Neural crest cell (in vitro differentiated cells): ENCODE data around the gene TGM3. TPM values are rescaled to one million over a fixed set of nuclear protein-coding genes. Genes with fewer than 3 reads are reported as not detected.
A peak's percentile ranks its signal among the peaks of the same experiment; 100 is the strongest.
"Not testable (repeated sequence)": the region's sequence is repeated elsewhere in the genome, so short reads cannot be mapped to it uniquely, and the experiment has no call there.

Source experiments
- DNase-seq: peaks from one replicate; pipeline ENCODE4 v3.0.0; 2021; ENCODE audit warnings: low read depth, mixed read lengths, low spot score
- H3K27ac Mint-ChIP-seq: one replicate; pipeline ENCODE4 v1.8.0; 2021; ENCODE audit warnings: mild to moderate bottlenecking, mixed read lengths; ENCODE audit not compliant: unreplicated experiment
- H3K27me3 Mint-ChIP-seq: 2 replicates; pipeline ENCODE4 v1.8.0; 2021; ENCODE audit warnings: low read depth, mild to moderate bottlenecking, mixed read lengths
- H3K36me3 Mint-ChIP-seq: 2 replicates; pipeline ENCODE4 v1.8.0; 2021; ENCODE audit warnings: low read depth, mild to moderate bottlenecking, mixed read lengths
- H3K4me1 Mint-ChIP-seq: 2 replicates; pipeline ENCODE4 v1.8.0; 2021; ENCODE audit warnings: mixed read lengths
- H3K4me3 Mint-ChIP-seq: one replicate; pipeline ENCODE4 v1.8.0; 2021; ENCODE audit warnings: mild to moderate bottlenecking, mixed read lengths
- H3K9me3 Mint-ChIP-seq: 2 replicates; pipeline ENCODE4 v1.8.0; 2021; ENCODE audit warnings: mixed read lengths
- total RNA-seq: library from RNA; stranded (reverse); gene quantifications from 2 replicates; pipeline ENCODE4 v1.2.1, GENCODE V29; 2021
- TF ChIP-seq, protein P1 (sequence below): fragments of 200-600 bp; sonication (generic); conservative IDR thresholded peaks from 2 replicates; pipeline ENCODE4 v1.5.0; 2021; ENCODE audit warnings: antibody characterized with exemption, mild to moderate bottlenecking

TGM3 gene
- total RNA-seq, 1 donor from 2014 or later, result 0.23 TPM

DNA sequence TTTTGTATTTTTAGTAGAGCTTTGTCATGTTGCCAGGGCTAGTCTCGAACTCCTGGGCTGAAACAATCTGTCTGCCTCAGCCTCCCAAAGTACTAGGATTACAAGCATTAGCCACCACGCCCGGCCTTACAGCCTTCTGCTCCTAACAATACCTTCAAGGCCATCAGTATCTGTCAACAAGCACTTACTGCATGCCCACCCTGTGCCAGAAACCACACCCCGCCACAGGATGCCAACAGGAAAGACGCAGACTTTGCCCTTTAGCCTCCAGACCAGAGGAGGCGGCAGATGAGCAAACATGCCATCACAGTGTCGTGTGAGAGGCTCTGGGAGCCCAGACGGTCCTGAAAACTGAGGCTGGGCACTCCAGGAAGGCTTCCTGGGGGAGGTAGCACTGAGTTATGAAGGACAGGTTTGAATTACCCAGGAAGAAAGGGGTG lies 34.7 kb upstream of the TGM3 start:
- H3K4me3 Mint-ChIP-seq, result no peak overlapping the region
- H3K9me3 Mint-ChIP-seq, result no peaks in the 10 kb centered on the region
- DNase-seq, result no peak
- H3K36me3 Mint-ChIP-seq, result no peaks in the 10 kb centered on the region
- H3K4me1 Mint-ChIP-seq, result peaks cover 17% of the 10 kb centered on the region
- TF ChIP-seq, protein P1, sequence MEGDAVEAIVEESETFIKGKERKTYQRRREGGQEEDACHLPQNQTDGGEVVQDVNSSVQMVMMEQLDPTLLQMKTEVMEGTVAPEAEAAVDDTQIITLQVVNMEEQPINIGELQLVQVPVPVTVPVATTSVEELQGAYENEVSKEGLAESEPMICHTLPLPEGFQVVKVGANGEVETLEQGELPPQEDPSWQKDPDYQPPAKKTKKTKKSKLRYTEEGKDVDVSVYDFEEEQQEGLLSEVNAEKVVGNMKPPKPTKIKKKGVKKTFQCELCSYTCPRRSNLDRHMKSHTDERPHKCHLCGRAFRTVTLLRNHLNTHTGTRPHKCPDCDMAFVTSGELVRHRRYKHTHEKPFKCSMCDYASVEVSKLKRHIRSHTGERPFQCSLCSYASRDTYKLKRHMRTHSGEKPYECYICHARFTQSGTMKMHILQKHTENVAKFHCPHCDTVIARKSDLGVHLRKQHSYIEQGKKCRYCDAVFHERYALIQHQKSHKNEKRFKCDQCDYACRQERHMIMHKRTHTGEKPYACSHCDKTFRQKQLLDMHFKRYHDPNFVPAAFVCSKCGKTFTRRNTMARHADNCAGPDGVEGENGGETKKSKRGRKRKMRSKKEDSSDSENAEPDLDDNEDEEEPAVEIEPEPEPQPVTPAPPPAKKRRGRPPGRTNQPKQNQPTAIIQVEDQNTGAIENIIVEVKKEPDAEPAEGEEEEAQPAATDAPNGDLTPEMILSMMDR, result no peak
- no peaks in the 10 kb centered on the region for H3K27me3 Mint-ChIP-seq
- H3K27ac Mint-ChIP-seq, result no peak overlapping the region

DNA sequence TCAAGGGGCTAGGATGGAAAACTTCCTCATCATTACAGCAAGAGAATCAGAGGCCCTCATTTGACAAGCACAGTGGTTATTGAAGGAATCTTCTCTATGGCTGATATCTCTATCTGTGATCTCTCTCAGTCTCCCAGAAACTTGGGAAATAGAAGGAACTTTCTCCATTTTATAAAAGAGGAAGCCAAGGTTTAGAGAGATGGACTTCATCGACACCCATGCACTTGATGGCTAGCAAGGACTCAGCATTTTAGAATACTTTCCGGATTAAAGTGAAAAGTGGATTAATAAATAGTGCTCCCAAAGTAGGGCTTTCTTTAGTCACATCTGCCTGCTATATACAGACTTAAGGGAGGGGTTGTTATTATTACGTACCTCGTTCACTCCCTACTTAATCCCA lies 34.2 kb upstream of the TGM3 start:
- Mint-ChIP-seq H3K36me3 (no peaks in the 10 kb centered on the region), H3K27ac (no peak overlapping the region), H3K9me3 (no peaks in the 10 kb centered on the region), H3K4me3 (no peak overlapping the region), H3K27me3 (no peaks in the 10 kb centered on the region), H3K4me1 (peaks cover 17% of the 10 kb centered on the region)
- no peak for DNase-seq
- TF ChIP-seq, protein P1, result no peak

DNA sequence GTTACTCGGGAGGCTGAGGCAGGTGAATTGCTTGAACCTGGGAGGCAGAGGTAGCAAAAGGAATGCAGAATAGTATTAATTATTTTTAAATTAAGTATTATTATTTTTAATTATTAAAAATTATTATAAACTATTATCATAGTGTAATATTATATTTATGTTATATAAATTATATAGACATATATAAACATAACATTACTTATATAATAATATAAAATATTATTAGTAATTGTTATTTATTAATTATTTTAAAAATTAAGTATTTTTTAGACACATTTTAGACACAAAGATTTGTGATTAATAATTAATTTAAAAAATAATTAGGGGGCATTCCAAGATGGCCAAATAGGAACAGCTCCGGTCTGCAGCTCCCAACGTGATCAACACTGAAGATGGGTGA lies 31.7 kb upstream of the TGM3 start:
- H3K27ac Mint-ChIP-seq, result no peak overlapping the region
- no peak for DNase-seq
- H3K36me3 Mint-ChIP-seq, result peaks cover 4% of the 10 kb centered on the region
- H3K9me3 Mint-ChIP-seq, result peaks cover 8% of the 10 kb centered on the region
- peaks cover 11% of the 10 kb centered on the region for H3K4me1 Mint-ChIP-seq
- TF ChIP-seq, protein P1, result no peak
- no peak overlapping the region for H3K4me3 Mint-ChIP-seq
- H3K27me3 Mint-ChIP-seq, result peaks cover 10% of the 10 kb centered on the region

DNA sequence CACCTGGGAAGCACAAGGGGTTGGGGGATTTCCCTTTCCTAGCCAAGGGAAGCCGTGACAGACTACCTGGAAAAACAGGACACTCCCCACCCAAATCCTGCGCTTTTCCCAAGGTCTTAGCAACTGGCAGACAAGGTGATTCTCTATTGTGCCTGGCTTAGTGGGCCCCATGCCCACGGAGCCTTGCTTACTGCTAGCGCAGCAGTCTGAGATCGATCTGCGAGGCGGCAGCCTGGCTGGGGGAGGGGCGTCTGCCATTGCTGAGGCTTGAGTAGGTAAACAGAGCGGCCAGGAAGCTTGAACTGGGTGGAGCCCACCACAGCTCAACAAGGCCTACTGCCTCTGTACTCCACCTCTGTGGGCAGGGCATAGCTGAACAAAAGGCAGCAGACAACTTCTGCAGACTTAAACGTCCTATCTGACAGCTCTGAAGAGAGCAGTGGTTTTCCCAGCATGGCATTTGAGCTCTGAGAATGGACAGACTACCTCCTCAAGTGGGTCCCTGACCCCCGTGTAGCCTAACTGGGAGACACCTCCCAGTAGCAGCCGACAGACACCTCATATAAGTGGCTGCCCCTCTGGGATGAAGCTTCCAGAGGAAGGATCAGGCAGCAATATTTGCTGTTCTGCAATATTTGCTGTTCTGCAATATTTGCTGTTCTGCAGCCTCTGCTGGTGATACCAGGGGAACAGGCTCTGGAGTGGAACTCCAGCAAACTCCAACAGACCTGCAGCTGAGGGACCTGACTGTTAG lies 31.0 kb upstream of the TGM3 start:
- H3K4me1 Mint-ChIP-seq, result peaks cover 11% of the 10 kb centered on the region
- H3K27me3 Mint-ChIP-seq, H3K9me3 Mint-ChIP-seq, H3K27ac Mint-ChIP-seq, H3K4me3 Mint-ChIP-seq, H3K36me3 Mint-ChIP-seq, DNase-seq: not testable (repeated sequence)

DNA sequence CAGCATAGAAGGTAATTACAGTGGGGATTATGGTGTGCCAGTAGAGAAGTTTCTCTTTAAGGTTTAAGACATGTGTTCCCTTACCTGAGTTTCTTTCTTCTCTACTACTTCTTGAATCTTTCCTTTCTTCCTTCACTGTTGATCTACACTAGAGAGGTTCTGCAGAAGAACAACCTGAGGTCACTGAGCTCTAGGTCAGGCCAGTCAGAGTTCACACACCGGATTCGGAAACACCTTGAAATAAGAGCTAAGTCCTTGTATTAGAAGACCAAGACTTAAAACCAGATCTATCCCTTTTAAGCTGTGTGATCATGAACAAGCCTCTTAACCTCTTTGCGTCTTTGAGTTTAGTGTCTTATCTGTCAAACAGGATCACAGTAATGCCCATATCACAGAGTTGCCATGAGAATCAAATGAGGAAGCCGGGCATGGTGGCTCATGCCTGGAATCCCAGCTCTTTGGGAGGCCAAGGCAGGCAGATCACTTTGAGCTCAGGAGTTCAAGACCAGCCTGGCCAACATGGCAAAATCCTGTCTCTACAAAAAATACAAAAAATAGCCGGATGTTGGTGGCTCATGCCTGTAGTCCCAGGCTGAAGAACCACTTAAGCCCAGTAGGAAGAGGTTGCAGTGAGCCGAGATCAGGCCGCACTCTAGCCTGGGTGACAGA lies 22.0 kb upstream of the TGM3 start:
- Mint-ChIP-seq H3K4me1 (no peaks in the 10 kb centered on the region), H3K9me3 (no peaks in the 10 kb centered on the region)
- TF ChIP-seq, protein P1, result no peak

DNA sequence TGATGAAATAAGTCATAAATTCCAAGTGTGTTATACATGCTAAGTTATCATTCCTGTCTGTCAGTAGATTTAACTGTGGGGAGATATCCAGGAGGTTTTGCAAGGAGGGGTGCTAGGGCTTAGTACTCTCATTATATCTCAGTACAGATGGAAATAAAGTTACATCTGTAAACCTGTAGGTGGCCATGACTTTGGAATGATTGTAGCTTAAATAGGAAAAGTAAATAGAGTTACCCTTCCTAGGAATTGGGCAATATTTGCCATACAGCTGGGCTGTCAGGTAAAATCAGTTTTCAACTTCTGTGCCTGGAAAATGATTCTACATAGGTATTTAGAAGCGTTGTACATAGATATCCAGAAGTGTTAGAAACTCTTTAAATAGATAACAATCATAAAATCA lies 19.8 kb upstream of the TGM3 start:
- Mint-ChIP-seq H3K36me3 (no peaks in the 10 kb centered on the region), H3K27me3 (no peaks in the 10 kb centered on the region), H3K27ac (no peak overlapping the region), H3K4me3 (no peak overlapping the region), H3K4me1 (no peaks in the 10 kb centered on the region), H3K9me3 (no peaks in the 10 kb centered on the region)
- TF ChIP-seq, protein P1, result peak; percentile 23
- no peak for DNase-seq

More for the DNA sequence above, 22.0 kb upstream of the TGM3 start:
- no peaks in the 10 kb centered on the region for H3K36me3 Mint-ChIP-seq
- H3K27ac Mint-ChIP-seq, result no peak overlapping the region
- no peak overlapping the region for H3K4me3 Mint-ChIP-seq
- H3K27me3 Mint-ChIP-seq, result peaks cover 3% of the 10 kb centered on the region
- DNase-seq, result no peak
